HG02798 (cell line): ENCODE results near the gene OR2AG2.
"Not testable (repeated sequence)": the region's sequence is repeated elsewhere in the genome, so short reads cannot be mapped to it uniquely, and the experiment has no call there.

ENCODE experiments used
- ATAC-seq: cut with Tn5 transposase; IDR thresholded peaks from one replicate; pipeline ENCODE4 v1.9.1; 2021; ENCODE audit warnings: mild to moderate bottlenecking; ENCODE audit not compliant: unreplicated experiment, poor library complexity

The OR2AG2 gene

GRCh38 chr11:6771926-6772893, at the start of gene OR2AG2:
TSS of gene OR2AG2 (minus strand) at chr11:6771976. CDS start at chr11:6768957, 3,019 bp downstream.
- ATAC-seq = peak; percentile 82

- ATAC-seq = no peak
These were observed 47.2 kb upstream of the OR2AG2 start for GRCh38 chr11:6818967-6819366.

- ATAC-seq = no peak
These were observed 45.9 kb upstream of the OR2AG2 start for GRCh38 chr11:6817694-6818093.

- ATAC-seq = no peak
These were observed 41.9 kb upstream of the OR2AG2 start for GRCh38 chr11:6813656-6814055.

DNA sequence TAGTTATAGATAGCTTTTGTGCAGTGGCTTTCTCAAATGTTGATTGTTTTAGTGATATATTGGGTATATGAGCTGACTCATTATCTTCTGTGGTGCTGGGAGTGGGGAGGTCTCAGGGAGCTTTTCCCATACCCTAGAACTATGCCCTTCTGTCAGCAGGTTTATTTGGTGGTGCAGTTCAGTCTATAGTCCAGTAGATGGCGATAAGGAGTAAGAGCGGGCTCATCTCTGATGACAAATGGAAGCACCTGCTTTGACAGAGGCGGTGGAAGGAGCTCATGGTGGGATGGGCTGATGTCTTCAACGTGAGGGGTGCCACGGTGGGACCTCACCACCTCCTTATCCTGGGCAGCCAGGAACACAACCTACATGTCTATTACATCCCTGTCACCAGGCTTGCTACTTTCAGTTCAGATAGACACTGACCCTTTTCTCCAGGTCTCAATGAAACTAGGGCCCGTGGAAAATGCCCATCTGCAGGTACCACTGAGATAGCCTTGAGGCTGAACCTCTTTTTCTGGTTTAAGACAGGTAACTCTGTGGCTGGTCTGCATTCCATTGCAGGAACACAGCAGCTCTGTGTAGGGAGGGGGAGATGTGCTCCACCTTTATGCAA, 40.7 kb upstream of the OR2AG2 start:
- peak; percentile 92 for ATAC-seq

DNA sequence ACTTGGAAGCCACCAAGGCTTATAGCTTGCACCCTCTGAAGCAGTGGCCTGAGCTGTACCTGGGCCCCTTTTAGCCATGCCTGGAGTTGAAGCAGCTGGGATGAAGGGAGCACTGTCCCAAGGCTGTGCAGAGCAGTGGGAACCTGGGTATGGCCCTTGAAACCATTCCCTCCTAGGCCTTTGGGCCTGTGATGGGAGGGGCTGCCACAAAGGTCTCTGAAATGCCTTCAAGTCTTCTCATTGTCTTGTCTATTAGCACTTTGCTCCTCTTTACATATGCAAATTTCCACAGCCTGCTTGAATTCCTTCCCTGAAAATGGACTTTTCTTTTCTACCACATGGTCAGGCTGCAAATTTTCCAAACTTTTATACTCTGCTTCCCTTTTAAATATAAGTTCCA, 29.3 kb upstream of the OR2AG2 start:
- ATAC-seq = not testable (repeated sequence)

DNA sequence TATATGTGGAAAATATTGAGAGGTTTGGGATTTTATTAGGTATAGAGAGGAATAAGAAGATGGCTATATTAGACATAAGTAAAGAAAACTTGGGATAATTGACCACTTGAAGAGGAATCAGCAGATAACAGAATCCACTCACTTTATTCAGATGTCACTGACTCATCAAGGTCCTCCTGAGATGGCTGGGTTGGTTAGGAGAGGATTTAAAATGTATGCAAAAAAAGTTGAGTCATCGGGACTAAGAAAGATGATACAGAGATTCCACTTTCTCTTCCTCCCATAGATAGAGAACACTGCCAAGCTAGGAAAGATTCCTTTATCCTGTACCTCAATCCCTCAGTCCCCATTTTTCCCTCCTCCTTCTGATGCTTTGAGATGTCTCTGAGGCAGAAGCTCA, 27.6 kb upstream of the OR2AG2 start, which contains the start of gene OR6A2:
Gene OR6A2, minus strand, starts transcription at position 288 of the 400 bp plus-strand sequence. CDS start 3,981 bp downstream, outside the sequence.
- ATAC-seq = no peak

- ATAC-seq = no peak
These were observed 22.9 kb upstream of the OR2AG2 start for GRCh38 chr11:6794639-6795038.

DNA sequence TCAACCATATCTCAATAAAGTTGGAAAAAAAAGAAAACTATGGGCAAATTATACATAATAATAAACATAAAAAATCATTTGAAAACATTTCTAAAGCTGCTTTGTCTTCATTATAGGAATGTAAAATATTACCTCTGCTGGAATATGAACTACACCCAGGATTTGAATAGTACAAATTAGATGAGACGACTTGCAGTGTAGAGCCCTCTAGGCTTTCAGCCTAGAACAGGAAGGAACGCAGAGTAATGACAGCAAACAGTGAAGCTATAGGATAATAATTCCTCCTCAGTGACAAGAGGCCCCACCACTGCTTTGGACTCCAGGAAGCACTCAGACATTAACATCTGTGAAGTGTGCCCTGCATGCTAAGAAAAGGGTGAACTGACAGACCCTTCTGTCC, 18.8 kb upstream of the OR2AG2 start:
- no peak for ATAC-seq

GRCh38 chr11:6782720-6783119, 10.9 kb upstream of the OR2AG2 start, which contains the start of gene OR2AG1:
TSS of gene OR2AG1 (plus strand) at chr11:6783020. CDS start at chr11:6785038, 2,018 bp downstream.
- no peak for ATAC-seq

GRCh38 chr11:6780829-6781228, 9.1 kb upstream of the OR2AG2 start:
- no peak for ATAC-seq

GRCh38 chr11:6778518-6778917, 6.7 kb upstream of the OR2AG2 start:
- ATAC-seq = no peak

- ATAC-seq = peak; percentile 74
These were observed 14.3 kb downstream of the OR2AG2 start for GRCh38 chr11:6757373-6757967.

DNA sequence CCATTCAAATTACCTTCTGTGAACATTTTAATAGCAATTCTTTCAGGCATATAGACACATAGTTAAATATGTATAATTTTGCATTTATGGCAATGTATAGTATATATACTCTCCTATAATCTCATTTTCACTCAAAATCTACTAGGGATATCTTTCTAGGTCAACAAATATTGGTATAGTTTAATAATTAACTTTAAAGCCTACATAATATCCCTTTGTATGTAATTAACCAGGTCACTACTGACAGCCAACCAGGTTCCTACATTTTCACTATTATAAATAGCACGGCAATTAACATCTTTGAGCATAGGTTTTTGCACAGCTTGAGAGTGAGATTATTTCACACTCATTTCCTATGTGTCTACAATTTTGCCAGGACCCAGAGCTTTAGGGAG, 15.8 kb downstream of the OR2AG2 start:
- no peak for ATAC-seq

GRCh38 chr11:6755303-6755952, 16.3 kb downstream of the OR2AG2 start:
- peak; percentile 46 for ATAC-seq

DNA sequence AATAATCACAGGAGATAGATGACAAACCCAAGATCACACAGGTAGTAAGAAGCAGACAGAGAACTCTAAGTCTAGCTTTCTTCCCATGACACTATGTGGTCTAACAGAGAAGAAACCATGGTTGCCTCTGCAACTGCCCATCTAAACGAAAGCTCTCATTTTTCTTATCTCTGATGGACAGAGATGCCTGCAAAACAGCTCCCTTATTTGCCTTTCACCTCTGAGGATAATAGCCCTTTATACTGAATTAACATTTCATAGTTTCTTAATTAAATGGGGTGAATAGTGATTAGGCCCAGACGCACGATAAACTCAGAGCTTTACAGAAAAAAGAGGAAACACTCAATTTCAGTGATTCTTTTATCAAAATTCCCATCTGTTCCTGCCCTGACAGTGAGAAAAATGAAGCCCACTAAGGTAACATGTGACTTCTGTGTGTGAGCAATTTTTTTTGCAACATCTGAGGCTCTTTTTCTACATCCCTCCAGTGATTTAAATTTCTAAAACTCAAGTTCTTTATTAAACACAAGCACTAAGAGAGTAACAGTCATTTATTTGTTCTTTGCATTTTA, 24.6 kb downstream of the OR2AG2 start:
- ATAC-seq = peak; percentile 26

DNA sequence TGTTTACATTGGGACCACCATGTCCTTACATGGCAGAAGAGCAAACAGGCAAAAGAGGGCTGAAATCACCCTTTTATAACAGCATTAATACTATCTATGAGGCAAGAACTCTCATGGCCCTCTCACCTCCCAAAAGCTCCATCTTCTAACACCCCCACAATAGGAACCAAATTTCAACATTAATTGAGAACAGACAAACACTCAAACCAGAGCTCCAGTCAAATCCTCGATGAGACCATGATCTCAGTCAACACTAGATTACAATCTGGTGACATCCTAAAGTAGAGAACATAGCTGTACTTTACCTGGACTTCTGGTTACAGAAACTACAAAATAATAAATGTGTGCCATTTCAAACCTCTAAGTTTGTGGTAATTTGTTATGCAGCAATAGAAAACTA, 25.1 kb downstream of the OR2AG2 start:
- no peak for ATAC-seq

- peak; percentile 82 for ATAC-seq
These were observed 25.6 kb downstream of the OR2AG2 start for GRCh38 chr11:6746086-6746618.

DNA sequence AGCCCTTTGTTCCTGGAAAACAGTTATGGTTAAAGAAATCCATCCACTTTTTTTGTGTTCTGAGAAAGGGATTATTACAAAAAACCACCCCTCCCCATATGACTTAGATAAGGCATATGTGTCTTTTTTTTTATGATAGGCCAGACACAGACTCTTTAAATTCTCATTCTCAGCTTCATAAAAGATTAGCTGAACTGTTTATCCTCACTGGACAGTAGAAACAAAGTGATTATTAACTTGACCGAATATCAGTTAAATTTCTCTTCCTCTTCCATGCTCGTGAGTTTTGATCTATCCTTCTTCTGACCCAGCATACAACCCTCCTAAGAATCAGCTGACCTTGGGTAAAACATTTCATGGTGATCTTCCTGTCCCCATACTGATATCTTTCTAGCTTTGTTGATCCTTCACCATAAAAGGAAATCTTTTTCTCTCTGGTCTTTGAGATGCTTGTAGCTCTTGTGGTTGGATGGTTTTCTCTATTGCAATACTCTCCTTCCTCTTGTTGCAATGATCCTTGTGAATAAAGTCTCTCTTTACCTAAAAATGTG, 26.2 kb downstream of the OR2AG2 start:
- ATAC-seq = peak; percentile 45
